DOHH2 (cell line): Measurements from ENCODE around the gene HSPG2.

ENCODE experiments used
- EZH2phosphoT487 ChIP-seq: fragments of 200-600 bp; sonication (generic); IDR thresholded peaks from 2 replicates; pipeline ENCODE4 v1.6.1; 2017; ENCODE audit warnings: borderline replicate concordance, mild to moderate bottlenecking, antibody characterized with exemption, low read length, moderate library complexity, mixed read lengths
- TF ChIP-seq, protein P1 (sequence below): fragments of 200-600 bp; sonication (generic); IDR thresholded peaks from one replicate; pipeline ENCODE4 v1.5.1; 2014; ENCODE audit warnings: antibody characterized with exemption, mild to moderate bottlenecking, low read depth, low read length; ENCODE audit not compliant: poor library complexity, severe bottlenecking

DNA sequence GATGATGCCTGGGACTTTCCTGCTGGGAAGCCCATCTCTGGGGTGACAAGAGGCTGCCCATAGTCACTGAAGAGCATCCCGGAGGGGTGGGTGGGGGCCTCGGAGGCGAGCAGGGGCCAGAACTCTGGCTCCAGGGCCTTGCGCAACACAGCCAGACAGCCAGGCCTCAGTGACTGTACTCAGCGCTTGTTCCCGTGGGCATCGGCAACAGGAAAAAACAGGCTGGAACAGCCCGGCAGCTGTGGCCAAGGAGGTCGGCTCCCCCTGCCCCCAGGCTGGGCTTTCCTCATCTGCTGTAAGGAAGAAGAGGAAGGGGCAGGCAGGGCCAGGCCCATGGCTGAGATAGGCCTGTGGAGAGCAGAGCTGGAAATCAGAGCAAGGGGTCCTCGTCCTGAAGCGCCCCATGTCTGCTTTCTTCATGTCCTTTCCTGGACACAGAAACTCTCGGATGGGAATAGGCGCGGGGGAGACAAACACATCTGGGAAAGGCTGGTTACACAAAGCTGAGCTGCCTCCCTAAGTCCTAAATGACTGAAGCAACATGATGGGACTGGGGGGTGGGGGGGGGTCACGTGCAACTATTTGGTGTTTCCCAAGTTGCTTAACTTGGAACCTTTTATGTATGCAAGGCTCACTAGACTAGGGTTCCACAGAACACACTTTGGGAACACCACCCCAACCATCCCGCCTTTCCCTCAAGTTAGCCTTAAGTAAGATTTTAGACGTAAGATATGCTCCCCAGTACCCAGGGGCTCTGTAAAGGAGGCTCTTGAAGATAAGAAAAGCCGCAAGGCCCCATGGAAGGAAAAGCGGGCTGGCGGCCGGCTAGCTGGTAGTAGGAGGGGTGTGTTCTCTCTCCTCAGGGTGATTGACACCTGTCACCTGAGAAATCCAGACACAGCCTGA lies 30.7 kb downstream of the HSPG2 start:
- TF ChIP-seq, protein P1, sequence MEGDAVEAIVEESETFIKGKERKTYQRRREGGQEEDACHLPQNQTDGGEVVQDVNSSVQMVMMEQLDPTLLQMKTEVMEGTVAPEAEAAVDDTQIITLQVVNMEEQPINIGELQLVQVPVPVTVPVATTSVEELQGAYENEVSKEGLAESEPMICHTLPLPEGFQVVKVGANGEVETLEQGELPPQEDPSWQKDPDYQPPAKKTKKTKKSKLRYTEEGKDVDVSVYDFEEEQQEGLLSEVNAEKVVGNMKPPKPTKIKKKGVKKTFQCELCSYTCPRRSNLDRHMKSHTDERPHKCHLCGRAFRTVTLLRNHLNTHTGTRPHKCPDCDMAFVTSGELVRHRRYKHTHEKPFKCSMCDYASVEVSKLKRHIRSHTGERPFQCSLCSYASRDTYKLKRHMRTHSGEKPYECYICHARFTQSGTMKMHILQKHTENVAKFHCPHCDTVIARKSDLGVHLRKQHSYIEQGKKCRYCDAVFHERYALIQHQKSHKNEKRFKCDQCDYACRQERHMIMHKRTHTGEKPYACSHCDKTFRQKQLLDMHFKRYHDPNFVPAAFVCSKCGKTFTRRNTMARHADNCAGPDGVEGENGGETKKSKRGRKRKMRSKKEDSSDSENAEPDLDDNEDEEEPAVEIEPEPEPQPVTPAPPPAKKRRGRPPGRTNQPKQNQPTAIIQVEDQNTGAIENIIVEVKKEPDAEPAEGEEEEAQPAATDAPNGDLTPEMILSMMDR: no peak
- no peak for TF ChIP-seq EZH2phosphoT487
